KMS-11 (cell line): ENCODE data around the gene CCDC7.

Experiments used
- H2AFZ ChIP-seq: fragments of 200-600 bp; sonication (generic); 2 replicates; pipeline ENCODE4 v1.6.1; 2016; ENCODE audit warnings: antibody characterized with exemption, mixed run types, low read depth
- H3K27ac ChIP-seq: fragments of 200-600 bp; sonication (generic); 2 replicates; pipeline ENCODE4 v1.6.1; 2016; ENCODE audit warnings: mild to moderate bottlenecking, mixed run types
- H3K27me3 ChIP-seq: fragments of 200-600 bp; sonication (generic); 2 replicates; pipeline ENCODE4 v1.6.1; 2017; ENCODE audit warnings: mild to moderate bottlenecking, low read depth, mixed run types, moderate library complexity; ENCODE audit not compliant: insufficient read depth
- H3K36me3 ChIP-seq: fragments of 200-600 bp; sonication (generic); 2 replicates; pipeline ENCODE4 v1.6.1; 2017; ENCODE audit warnings: mild to moderate bottlenecking, mixed run types; ENCODE audit not compliant: insufficient read depth
- H3K4me1 ChIP-seq: fragments of 200-600 bp; sonication (generic); 2 replicates; pipeline ENCODE4 v1.6.1; 2016; ENCODE audit warnings: mild to moderate bottlenecking, low read depth, mixed run types; ENCODE audit not compliant: poor library complexity, severe bottlenecking
- H3K4me2 ChIP-seq: fragments of 200-600 bp; sonication (generic); 2 replicates; pipeline ENCODE4 v1.7.0; 2016; ENCODE audit warnings: mild to moderate bottlenecking, mixed run types
- H3K4me3 ChIP-seq: fragments of 200-600 bp; sonication (generic); IDR thresholded peaks from 2 replicates; pipeline ENCODE4 v1.6.1; 2017; ENCODE audit warnings: low read depth, low read length, mixed read lengths; ENCODE audit not compliant: insufficient read depth
- H3K79me2 ChIP-seq: fragments of 200-600 bp; sonication (generic); 2 replicates; pipeline ENCODE4 v1.6.1; 2016; ENCODE audit warnings: low read depth, mixed run types; ENCODE audit not compliant: insufficient read depth
- H3K9ac ChIP-seq: fragments of 200-600 bp; sonication (generic); 2 replicates; pipeline ENCODE4 v1.6.1; 2016; ENCODE audit warnings: mild to moderate bottlenecking, mixed run types
- H4K20me1 ChIP-seq: fragments of 200-600 bp; sonication (generic); 2 replicates; pipeline ENCODE4 v1.6.1; 2016; ENCODE audit warnings: mild to moderate bottlenecking, mixed run types; ENCODE audit not compliant: insufficient read depth
- TF ChIP-seq, protein P1 (sequence below): fragments of 200-600 bp; sonication (generic); conservative IDR thresholded peaks from 2 replicates; pipeline ENCODE4 v1.6.1; 2017; ENCODE audit warnings: low read depth, mild to moderate bottlenecking, antibody characterized with exemption, low read length, moderate library complexity, mixed read lengths

CCDC7 gene

DNA sequence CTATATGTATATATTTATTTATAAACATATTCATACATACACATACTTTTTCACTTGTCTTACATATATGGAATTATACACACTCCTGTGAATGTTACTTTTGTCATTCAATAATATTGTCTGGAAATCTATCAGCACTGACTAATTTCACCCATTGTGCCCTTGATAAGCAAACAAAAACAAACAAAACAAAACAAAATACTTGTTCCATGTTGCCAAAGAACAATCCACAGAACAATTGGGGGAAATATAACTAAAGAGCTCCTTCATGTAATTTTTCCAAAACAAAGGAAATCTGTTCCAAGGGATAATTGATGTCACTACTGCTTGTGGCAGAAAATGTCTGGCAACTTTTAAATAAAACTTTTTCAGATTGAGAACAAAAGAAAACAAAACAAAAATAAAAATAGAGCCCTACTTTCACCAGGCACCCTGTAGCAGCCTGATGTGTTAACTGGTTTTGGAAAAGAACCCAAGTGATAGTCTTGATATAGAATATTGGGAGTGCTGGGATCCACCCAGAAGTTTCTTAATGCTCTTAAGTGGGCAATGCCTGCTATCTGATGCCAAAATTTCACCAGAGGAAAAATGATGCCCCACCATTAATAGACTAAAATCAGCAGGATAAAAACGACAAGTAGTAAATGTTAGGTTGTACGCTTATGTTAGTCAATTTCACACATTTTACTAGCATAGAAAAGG, 34.0 kb upstream of the CCDC7 start:
- H3K4me2 ChIP-seq: no peak overlapping the region

DNA sequence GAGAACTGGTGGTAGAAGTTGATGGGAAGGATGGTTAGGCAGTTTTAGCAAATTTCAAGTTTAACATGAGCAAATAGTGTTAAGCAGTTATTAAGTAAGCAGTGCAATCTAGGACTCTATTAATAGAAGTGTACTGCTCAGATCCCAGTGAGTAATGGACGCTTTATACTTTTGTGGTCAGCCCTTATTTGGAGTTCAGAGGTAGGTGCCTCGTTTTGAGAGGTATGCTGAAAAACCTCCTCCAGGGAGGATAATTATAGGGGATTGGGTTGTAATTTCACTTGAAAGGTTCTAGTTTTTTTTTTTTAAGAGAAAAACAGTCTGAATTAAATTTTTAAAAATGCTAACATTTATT, 33.5 kb upstream of the CCDC7 start:
- H3K4me3 ChIP-seq: no peak overlapping the region
- no peak overlapping the region for H3K27ac ChIP-seq
- H3K4me1 ChIP-seq: peaks cover 22% of the 10 kb centered on the region
- H3K36me3 ChIP-seq: no peaks in the 10 kb centered on the region
- no peak overlapping the region for H3K9ac ChIP-seq
- H2AFZ ChIP-seq: no peak overlapping the region
- H3K79me2 ChIP-seq: no peaks in the 10 kb centered on the region
- H4K20me1 ChIP-seq: no peaks in the 10 kb centered on the region
- H3K27me3 ChIP-seq: no peaks in the 10 kb centered on the region
- H3K4me2 ChIP-seq: no peak overlapping the region
- TF ChIP-seq, protein P1, sequence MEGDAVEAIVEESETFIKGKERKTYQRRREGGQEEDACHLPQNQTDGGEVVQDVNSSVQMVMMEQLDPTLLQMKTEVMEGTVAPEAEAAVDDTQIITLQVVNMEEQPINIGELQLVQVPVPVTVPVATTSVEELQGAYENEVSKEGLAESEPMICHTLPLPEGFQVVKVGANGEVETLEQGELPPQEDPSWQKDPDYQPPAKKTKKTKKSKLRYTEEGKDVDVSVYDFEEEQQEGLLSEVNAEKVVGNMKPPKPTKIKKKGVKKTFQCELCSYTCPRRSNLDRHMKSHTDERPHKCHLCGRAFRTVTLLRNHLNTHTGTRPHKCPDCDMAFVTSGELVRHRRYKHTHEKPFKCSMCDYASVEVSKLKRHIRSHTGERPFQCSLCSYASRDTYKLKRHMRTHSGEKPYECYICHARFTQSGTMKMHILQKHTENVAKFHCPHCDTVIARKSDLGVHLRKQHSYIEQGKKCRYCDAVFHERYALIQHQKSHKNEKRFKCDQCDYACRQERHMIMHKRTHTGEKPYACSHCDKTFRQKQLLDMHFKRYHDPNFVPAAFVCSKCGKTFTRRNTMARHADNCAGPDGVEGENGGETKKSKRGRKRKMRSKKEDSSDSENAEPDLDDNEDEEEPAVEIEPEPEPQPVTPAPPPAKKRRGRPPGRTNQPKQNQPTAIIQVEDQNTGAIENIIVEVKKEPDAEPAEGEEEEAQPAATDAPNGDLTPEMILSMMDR: no peak

More for the DNA sequence above, 34.0 kb upstream of the CCDC7 start:
- TF ChIP-seq, protein P1: no peak
- Histone ChIP-seq H3K9ac (no peak overlapping the region), H2AFZ (no peak overlapping the region), H3K27me3 (no peaks in the 10 kb centered on the region), H3K36me3 (no peaks in the 10 kb centered on the region), H3K27ac (no peak overlapping the region), H3K4me1 (peaks cover 22% of the 10 kb centered on the region), H3K79me2 (no peaks in the 10 kb centered on the region), H4K20me1 (no peaks in the 10 kb centered on the region), H3K4me3 (no peak overlapping the region)

DNA sequence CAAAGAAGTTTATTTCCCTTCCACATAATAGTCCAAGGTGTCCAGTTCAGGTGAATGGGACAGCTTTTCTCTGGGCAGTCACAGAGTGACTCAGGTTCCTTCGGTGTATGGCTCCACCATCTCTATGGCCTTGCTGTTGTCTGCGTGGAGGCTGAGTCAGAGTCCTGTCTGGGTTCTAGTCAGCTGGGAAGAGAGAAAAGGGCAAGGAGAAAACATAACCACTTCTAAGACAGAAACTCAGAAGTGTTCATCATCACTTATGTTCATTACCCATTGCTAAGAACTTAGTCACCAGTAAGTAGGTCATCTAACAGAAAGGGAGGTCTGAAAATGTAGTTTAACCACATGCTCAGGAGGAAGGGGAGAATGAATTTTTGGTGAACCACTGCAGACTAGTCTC, 32.4 kb upstream of the CCDC7 start:
- Histone ChIP-seq H3K4me3 (no peak overlapping the region), H3K36me3 (no peaks in the 10 kb centered on the region), H2AFZ (peak overlapping the region; percentile 4; the same call in 1 of the 2 replicates), H3K4me1 (peaks cover 22% of the 10 kb centered on the region), H3K27me3 (no peaks in the 10 kb centered on the region), H4K20me1 (no peaks in the 10 kb centered on the region), H3K79me2 (no peaks in the 10 kb centered on the region), H3K4me2 (peak overlapping the region; percentile 40; the same call in 1 of the 2 replicates), H3K27ac (peak overlapping the region; percentile 2; the same call in 1 of the 2 replicates), H3K9ac (no peak overlapping the region)
- TF ChIP-seq, protein P1: no peak

DNA sequence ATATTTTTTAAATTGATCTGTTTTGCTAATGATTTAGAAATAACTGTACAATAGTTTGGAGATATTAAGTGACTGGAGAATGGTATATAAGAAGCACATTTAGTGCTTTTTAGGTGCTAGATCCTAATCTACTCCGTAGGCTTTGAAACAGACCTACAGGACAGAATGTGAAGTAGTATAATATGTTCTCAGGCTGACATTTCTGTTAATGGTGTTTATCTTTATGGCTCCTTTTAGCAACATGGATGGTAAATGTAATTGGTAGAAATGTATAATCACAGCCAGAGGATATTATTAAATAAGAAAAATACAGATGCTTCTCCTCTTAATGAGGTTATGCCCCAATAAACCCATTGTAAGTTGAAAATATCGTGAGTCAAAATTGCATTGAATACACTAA, 30.6 kb upstream of the CCDC7 start:
- Histone ChIP-seq H3K27ac (no peak overlapping the region), H3K36me3 (no peaks in the 10 kb centered on the region), H3K79me2 (no peaks in the 10 kb centered on the region), H4K20me1 (no peaks in the 10 kb centered on the region), H3K4me2 (no peak overlapping the region), H3K4me3 (no peak overlapping the region), H3K4me1 (peaks cover 22% of the 10 kb centered on the region), H2AFZ (no peak overlapping the region), H3K9ac (no peak overlapping the region), H3K27me3 (no peaks in the 10 kb centered on the region)
- TF ChIP-seq, protein P1: no peak
